HPDE6-E6E7 (cell line): ENCODE data around the gene UBL7.
"Not testable (repeated sequence)": the region's sequence is repeated elsewhere in the genome, so short reads cannot be mapped to it uniquely, and the experiment has no call there.

Experiments used
- DNase-seq: peaks from one replicate; pipeline ENCODE4 v3.0.0; 2011; ENCODE audit warnings: missing footprints; ENCODE audit errors: extremely low spot score

Gene UBL7

DNA sequence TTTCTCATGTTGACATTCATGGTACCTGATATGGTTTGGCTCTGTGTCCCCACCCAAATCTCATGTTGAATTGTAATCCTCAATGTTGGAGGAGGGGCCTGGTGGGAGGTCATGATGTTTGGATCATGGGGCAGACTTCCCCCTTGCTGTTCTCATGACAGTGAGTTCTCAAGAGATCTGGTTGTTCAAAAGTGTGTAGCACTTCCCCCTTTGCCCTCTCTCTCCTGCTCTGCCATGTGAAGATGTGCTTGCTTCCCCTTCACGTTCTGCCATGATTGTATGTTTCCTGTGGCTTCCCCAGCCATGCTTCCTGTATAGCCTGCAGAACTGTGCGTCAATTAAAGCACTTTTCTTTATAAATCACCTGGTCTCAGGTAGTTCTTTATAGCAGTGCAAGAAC is 3.3 kb upstream of the UBL7 start:
- no peak for DNase-seq

DNA sequence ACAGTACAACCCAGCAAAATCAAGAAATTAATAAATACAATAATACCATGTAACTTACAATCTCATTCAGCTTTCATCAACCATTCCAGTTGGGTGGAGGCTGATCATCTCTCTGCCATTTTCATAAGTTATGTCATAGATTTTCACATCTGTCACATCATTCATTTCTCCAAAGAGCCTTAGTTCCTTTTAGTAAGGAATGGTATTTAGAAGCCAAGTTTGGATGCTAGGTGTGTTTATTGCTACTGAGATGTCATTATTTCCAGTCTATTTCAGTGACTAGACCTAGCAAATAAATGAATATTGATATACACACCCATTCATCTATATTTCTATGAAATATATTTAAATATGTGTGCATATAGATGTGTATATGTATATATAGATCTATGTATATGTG is 2.7 kb upstream of the UBL7 start:
- DNase-seq = no peak

DNA sequence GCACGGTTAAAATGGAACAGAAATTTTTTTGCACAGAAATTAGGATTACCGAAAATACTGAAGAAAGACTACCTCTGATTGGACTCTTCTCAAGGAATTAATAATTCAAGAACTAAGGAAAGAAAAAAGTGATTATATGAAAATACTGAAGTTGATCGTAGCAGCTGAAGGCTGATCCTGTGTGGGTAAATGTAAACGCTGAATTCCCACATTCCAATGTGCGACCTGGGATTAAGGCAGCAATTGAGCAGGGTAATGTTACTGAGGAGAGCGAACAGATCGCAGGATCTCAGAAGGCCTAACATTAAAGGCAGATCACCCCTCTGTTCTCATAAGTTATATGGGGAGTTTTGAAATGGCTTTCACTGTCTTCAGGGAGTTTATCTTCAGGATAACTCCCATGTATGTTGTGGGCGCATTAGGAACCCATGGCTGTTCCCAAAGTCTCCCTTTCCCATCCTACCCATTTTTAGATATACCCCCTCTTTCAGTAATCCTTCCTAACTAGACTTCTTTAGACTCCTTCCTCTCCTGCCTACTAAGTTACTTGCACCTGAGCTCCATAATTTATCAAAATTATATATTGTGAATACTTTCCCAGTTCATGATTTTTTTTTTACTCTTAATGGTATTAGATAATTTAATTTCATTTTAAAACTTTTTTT is 1.0 kb upstream of the UBL7 start:
- DNase-seq = no peak

DNA sequence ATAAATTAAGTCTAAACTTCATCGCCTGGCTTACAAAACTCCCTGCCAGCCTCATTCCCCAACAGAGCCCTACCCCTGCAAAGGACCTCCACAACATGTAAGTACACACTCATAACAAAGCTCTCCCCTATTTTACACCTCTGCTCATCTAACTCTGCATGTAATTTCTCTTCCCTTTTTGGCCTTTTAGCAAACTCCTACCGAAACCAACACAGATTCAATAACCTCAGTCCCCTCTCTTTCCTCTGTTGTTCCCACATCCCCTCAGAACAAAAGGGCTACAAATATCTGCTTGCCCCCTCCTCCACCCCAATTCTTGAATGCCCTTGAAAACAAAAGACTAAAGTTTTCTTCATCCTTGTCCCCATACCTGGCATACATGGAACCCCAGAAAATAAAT is 662 bp downstream of the UBL7 start:
- DNase-seq = no peak

DNA sequence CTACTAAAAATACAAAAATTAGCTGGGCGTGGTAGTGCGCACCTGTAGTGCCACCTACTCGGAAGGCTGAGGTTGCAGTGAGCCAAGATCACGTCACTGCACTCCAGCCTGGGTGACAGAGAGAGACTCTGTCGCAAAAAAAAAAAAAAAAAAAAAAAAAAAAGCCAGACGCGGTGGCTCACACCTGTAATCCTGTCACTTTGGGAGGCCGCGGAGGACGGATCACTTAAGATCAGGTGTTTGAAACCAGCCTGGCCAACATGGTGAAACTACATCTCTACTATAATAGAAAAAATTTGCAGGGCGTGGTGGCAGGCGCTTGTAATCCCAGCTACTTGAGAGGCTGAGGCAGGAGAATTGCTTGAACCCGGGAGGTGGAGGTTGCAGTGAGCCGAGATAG is 1.2 kb downstream of the UBL7 start:
- not testable (repeated sequence) for DNase-seq

DNA sequence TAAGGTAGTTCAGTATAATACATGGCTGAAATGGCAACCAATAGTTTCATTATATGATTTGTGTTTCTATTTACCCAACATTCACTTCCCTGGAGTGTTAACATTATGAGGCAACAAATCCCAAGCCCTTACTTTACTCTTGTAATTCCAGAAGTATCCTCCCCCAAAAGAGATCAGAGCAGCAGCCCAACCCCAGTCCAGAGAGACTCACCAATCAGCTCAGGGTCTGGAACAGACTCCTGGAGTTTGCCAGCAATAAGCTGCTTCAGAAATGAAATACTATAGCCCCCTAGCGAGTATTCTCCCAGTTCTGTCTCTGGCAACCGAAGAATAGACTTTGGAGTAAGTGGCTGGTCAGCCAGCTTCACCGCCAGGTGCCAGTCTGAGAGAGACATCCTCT is 2.5 kb downstream of the UBL7 start:
- DNase-seq = no peak

DNA sequence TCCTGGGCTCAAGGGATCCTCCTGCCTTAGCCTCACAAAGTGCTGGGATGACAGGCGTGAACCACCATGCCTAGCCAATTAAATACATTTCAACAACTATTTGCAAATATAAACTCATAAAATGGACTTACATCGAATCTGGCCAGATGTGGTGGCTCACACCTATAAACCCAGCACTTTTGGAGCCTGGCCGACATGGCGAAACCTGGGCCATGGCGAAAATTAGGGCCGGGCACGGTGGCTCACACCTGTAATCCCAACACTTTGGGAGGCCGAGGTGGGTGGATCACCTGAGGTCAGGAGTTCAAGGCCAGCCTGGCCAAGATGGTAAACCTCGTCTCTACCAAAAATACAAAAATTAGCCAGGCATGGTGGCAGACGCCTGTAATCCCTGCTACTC is 3.9 kb downstream of the UBL7 start:
- not testable (repeated sequence) for DNase-seq

DNA sequence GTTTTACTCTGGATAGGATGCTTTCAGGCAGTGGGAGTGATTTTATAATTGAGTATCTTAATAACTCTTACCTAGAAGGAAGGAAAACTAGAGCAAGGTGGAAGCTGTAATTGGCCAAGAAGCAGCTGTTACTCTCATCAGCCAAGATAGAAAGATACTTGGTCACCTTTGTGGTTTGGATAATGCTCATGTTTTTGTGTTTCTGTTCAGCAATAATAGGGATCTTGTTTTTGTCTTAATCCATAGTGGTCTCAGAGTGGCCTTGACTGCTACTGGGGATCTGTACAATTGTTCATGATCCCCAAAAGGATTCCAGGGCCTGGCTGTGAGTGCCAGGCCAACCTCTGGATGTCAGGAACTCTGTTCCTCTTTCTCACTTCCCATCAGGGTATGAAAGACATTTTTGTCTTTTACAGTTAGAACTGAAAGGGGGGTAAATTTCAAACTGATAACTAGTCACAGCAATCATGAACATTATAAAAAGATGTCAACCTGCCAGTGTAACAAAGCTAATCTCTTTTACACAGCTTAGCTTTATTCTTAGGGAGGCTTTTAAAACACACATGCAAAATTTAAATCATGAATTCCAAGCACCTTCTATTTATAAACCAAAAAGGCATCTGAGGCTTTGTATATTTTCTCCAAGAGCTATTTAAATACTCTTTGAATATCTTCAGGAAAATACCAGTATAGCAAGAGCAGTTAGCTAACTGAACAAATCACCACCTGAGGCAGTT is 6.0 kb downstream of the UBL7 start:
- DNase-seq = no peak

DNA sequence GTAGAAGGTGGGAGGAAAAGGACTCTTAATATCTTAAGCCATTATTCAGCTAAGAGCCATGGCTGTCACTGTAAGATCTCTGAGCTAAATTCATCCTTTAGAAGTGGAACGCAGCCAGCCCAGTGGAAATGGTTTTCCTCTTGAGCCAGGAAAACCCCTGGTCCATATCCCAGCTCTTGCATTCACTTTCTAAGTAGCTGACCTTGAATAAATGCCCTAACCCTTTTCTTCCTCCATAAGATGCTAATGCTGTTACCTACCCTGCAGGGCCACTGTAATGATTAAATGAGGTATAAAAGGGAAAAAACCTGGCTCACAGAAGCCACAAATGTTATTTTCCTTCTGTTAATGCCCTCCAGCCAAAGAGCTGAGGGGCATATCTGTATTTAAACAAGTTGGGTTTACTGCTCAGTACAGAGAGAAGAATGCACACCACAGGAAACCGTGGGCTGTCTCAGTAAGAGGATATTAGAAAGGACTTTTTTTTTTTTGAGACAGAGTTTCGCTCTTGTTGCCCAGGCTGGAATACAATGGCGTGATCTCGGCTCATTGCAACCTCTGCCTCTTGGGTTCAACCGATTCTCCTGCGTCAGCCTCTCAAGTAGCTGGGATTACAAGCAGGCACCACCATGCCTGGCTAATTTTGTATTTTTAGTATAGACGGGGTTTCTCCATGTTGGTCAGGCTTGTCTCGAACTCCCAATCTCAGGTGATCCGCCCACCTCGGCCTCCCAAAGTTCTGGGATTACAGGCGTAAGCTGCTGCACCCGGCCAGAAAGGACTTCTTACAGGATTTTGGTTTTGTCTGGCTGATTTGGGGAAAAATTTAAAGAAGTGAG is 6.8 kb downstream of the UBL7 start:
- DNase-seq = no peak

DNA sequence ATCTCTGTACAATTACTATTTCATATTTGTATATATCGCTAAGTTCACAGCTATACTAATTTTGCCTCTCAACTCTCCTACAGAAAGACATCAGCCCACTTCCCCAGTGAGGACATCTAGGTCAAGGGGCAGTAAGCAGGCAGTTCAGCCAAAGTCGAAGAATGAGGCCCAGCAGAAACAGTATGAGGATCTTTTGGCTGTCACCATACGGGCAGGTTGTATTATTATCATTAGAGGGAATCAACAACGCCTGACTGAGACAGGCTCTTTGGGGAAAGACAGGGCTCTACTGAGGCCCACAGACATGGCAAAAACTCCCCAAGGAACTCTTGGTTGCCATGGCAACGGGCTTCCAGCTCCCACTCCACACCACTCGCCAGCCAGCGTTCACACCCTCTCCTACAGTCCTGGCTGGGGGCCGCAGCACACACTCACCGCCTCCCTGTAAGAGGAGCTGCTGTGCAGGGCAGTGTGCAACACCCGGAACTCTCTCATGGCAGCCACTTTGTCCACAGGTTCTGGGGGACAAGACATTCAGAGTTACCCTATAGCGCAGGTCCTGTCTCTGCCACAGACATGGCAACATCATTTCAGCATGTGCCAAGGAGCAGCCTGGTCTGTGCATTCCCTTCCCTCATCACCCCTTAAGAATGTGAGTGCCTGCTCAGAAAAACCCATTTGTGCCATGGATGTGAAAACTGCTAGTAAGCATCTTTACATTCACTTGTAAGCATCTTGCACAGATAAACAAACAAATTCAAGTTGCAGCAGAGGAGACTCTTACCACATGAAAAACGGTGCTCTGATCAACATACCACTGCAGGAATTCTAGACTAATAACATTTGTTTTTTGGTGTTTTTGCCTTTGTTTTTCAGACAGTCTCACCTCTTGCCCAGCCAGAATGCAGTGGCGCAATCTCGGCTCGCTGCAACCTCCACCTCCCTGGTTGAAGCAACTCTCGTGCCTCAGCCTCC is 8.8 kb downstream of the UBL7 start:
- DNase-seq = no peak

DNA sequence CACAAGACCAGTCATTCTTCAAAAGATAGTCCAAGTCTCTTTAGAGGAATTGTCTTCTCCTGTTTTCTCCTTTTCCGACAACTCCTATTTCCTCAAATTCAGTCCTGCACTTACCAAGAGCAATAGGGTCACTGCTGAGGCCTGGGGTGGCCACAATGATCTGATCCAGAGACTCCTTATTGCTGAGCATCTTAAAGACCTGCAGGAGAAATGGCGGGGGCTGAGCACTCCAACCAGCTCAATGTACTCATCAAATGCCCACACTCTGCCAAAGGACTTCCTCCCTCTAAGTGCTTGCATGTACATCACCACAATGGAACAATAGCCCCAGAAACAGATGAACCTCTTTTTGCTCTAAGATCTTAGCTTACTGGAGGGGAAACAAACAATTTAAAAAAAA is 9.6 kb downstream of the UBL7 start:
- no peak for DNase-seq

DNA sequence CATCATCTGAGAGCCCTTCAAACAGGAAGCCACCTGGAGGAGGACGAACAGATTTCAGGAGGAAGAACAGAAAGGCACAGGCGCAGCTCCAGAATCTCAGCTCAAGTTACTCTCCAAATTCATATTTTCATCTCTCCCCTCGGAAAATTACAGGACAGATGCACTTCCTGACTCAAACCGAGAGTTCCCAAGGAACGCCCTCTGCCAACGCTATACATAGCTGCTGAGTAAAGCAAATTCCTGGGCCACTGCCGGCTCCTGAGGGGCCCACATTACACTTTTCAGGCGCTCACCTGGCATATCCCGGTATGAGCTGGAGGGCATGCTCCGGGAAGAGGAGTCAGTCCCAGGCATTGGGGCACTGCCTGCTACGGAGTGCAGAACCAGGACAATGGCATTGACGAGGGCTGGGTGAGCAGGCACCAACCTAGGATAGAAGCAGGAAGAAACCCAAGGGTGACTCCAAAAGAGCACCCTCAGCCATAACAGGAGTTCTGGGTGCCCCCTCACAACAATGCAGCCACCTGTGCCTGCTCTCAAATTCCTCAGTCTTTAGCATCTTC is 11.2 kb downstream of the UBL7 start:
- no peak for DNase-seq

DNA sequence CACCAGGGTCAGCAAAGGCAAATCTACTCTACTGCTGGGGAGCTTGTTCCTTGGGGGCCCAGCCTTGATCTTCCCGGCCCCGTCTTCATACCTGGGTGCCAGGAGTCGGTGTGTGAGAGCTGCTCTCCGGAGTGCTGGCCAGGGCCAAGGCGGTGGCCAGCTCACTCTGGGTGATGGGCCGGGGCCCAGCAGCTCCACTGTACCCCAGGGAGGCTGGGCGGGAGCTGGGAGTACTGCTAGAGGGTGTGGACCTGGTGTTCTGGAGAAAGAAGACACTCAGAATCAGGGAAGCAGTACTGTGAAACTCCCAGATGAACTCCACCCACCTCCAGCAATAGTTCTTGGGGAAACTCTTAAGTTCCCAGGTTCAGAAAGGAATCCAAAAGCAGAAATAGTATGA is 11.9 kb downstream of the UBL7 start:
- DNase-seq = no peak

DNA sequence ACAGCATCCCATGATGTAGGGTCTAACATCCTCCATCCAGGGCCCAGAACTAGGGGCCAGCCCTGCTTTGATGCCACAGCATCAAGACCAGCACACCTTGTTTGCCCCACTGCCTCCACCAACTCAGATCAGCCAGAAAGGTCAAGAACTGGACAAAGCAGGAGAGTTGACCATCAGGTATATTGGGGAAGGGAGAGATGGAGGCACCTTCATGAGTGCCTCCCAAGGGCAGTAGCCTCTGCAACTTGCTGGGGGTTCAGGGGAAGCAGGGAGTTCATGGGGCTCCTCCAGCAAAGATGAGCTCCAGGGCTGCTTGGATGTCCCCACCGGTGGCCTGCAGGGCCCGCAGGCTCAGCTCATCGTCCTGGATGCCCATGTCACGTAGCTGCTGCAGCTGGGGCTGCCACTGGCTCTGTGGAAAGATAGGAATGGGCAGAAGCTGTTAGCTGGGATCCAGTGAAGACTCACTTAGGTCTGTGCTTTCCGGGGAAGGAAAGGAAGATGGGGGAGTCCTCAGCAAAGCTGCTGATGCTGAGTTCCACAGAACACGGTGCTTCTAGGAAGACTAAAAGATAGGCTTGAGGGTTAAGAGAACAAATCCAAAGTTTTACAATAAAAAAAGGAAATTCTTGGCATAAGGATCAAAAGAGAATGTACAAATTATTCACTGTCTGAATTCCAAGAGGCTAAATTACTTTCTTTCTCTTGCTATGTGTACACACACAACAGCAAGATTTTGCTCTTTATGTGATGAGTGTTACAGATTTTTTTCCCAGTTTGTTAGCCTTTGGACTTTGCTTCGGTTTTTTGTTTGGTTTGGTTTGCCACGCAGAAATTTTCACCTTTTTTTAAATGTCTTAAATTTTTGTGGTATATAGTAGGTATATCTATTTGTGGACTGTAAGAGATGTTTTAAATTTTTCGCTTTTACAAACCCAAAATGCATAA is 14.9 kb downstream of the UBL7 start:
- DNase-seq = no peak

DNA sequence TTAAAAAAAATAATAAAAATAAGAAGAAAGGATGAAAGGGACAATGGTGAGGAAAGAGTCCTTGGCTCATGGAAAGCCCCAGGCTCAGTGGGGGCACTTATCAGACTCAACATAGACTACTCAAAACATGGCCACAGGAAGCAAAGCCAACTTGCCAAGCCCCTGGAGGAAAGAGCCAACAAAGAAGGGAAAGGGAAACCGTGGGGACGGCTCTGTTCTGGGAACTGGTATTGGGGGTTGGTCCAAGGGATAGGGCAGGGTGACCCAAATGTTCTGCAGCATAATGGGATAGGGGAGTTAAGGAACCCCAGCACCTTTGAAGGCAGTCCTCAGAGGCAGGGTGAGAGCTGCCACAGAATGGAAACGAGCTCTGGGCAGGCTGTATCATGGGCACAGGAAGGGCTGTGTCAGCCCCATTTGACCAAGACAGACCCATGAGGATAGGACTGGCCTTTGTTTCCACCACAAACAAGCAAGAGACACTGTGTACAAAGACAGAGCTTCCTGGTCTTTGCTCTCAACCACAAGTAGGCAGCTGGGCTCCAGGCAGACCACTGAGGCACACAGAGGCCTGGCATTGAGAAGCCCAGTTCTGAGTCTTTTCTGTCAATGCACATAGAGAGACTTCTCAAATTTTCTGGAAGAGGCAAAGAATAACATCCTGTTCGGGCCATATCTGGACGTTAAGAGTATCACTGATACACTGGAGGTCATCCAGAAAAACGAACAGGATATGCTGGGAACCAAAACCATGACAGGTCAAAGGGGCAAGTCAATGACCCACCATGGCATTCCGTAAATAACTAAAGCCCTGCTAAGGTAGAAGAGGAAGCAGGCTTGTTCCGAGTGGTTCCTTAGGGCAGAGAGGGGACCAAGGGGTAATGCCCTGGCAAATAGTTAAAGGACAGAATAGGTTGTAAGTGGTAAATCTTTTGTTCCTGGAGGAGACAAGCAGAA is 16.6 kb downstream of the UBL7 start:
- DNase-seq = no peak

DNA sequence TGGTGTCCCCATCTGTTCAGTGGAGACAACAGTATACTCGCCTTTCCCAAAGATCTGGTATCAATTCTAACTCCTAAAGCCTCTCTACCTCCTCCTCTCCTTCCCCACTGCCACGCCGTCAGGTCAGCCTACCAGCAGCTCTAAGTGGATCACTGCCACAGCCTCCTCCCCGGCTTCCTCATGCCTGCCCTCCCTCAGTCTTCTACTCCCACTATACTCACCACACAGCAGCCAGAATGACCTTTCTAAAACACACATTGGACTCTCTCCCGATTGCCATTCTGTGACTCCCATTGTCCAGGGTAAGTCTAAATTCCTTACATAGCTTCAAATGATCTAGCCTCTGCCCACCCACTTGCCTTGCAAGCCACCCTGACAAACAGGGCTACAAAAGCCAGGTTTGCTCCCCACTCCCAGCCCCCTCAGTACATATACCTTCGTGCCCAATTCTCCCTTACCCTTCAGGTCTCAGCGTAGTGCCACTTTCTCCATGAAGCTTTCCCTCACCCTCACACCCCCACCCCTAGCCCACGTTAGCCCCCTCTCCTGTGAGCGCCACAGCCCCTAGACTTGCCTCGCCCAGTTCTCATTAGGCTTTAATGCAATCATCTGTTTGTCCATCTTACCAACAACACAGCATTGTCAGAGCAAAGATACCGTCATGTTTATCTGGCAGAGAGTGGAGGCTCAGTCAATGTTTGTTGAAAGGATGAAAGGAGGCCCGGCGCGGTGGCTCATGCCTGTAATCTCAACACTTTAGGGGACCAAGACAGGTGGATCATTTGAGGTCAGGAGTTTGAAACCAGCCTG is 17.7 kb downstream of the UBL7 start:
- DNase-seq = no peak

DNA sequence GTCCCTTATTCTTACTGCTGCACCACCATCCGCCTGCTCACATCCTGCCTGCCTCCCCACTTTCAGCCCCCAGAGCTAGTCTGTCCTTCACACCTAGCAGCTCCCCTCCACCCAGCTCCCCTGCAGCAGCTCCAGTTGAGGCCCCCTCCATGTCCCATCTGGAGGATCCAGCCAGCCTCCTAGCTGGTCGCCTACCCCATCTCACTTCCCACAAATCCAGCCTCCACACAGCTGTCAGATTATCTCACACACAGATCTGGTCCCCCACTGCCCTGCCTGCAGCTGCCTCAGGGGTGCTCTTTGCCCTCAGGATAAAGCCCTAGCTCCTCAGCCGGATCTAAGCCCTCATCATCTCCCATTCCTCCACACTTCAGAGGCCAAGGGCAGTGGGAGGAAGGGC is 18.4 kb downstream of the UBL7 start:
- DNase-seq = no peak

DNA sequence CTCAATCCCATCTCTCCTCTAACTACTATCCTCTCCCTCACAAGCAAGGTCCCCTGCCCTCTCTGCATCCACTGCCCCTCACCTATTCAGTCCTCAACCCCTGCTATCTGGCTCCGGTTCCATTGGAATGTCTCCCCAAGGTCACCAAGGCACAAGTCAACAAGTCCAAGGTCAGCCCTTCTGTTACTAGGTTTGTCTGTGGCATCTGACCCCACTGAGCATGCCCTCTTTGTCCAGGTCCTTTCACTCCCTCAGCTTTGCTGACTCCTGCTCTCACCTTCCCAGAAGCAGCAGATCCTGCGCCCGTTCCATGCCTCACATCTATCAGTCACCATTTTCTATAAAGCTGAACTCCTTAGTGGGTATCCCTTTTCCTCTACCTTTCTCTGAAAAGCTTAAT is 18.9 kb downstream of the UBL7 start:
- no peak for DNase-seq
